Activated T-cell treated with anti-CD3 and anti-CD28 coated beads, Interleukin-2, amount 50 U/mL, for 72 hours (primary cell): Measurements from ENCODE around the gene SGCD. TPM values are rescaled to one million over a fixed set of nuclear protein-coding genes. Genes with fewer than 3 reads are reported as not detected.
"Not testable (repeated sequence)": the region's sequence is repeated elsewhere in the genome, so short reads cannot be mapped to it uniquely, and the experiment has no call there.

ENCODE experiments used
- ATAC-seq, 2 donors: fragments of 150-1000 bp; cut with Tn5 transposase; replicated peaks in 1 of 2; 2 replicates each; pipeline ENCODE4 v1.10.0; 2021; ENCODE audit warnings: moderate library complexity in 2 of 2, mild to moderate bottlenecking in 1 of 2
- DNase-seq, 2 donors: peaks; one replicate each; pipeline ENCODE4 v3.0.0; 2021 to 2022; ENCODE audit warnings: mixed read lengths in 1 of 2
- H3K27ac Mint-ChIP-seq: one replicate; pipeline ENCODE4 v1.8.0; 2022; ENCODE audit warnings: mild to moderate bottlenecking, moderate library complexity, mixed read lengths
- H3K27me3 Mint-ChIP-seq: one replicate; pipeline ENCODE4 v1.8.0; 2022; ENCODE audit warnings: low read depth, mixed read lengths
- H3K36me3 Mint-ChIP-seq, 2 donors: one replicate each; pipeline ENCODE4 v1.8.0; 2022; ENCODE audit warnings: mixed read lengths in 2 of 2, mild to moderate bottlenecking in 1 of 2; ENCODE audit not compliant: insufficient read depth in 2 of 2
- H3K4me1 Mint-ChIP-seq: one replicate; pipeline ENCODE4 v1.8.0; 2022; ENCODE audit warnings: low read depth, mixed read lengths
- H3K4me3 Mint-ChIP-seq, 2 donors: one replicate each; pipeline ENCODE4 v1.8.0; 2022; ENCODE audit warnings: mild to moderate bottlenecking in 2 of 2, mixed read lengths in 2 of 2, moderate library complexity in 2 of 2
- H3K9me3 Mint-ChIP-seq, 2 donors: one replicate each; pipeline ENCODE4 v1.8.0; 2022; ENCODE audit warnings: mixed read lengths in 2 of 2
- total RNA-seq, 2 donors: library from RNA; stranded (reverse); gene quantifications; one replicate each; pipeline ENCODE4 v1.2.3, GENCODE V29; 2022

The SGCD gene
- total RNA-seq, 2 donors from 2014 or later: 0.07 TPM; not detected in 1

DNA sequence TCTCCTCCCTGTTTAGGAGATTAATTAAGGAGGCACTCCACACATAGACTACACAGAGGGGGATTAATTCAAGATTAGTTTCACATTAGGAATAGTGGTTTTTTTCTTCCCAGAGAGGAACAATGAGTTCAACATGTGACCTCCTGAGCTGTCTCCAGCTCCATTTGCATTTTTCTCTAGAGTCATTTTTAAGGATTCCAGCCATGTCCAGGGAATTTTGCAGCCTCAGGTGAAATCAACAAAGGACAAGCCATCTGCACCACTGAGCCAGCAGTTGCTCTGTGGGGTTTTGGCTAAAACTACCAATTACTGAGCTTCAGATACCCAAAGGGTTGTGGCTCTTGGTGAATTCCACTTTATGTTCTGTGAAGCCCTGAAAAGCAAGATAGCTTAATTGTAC lies 264.7 kb downstream of the SGCD start:
- Mint-ChIP-seq H3K36me3 (no peaks in the 10 kb centered on the region), H3K27me3 (peaks cover 43% of the 10 kb centered on the region), H3K27ac (no peak overlapping the region), H3K4me1 (no peaks in the 10 kb centered on the region), H3K9me3 (no peaks in the 10 kb centered on the region), H3K4me3 (no peak overlapping the region)
- no peak for DNase-seq
- ATAC-seq: no peak

DNA sequence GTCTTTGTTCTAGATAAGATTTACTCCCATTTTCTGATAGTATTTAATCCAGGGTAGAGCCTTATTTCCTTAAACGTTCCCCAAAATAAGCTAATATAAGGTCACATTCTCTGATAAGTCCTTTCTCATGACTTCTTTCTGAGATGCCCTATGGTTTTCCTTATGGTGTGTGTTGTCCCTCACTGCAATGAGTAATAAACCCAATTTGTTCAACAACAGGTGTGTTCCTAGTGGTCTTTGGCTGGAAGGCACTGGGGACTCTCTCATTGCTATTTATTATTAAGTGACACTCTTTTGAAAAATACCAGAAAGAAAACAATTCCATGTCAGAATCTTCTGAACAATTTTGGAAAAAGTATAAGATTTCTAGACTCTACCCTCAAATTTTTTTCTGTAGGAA lies 266.6 kb downstream of the SGCD start:
- Mint-ChIP-seq H3K9me3 (no peaks in the 10 kb centered on the region), H3K27ac (no peak overlapping the region), H3K36me3 (no peaks in the 10 kb centered on the region), H3K4me3 (no peak overlapping the region), H3K27me3 (peaks cover 29% of the 10 kb centered on the region), H3K4me1 (no peaks in the 10 kb centered on the region)
- no peak for DNase-seq
- ATAC-seq: no peak

DNA sequence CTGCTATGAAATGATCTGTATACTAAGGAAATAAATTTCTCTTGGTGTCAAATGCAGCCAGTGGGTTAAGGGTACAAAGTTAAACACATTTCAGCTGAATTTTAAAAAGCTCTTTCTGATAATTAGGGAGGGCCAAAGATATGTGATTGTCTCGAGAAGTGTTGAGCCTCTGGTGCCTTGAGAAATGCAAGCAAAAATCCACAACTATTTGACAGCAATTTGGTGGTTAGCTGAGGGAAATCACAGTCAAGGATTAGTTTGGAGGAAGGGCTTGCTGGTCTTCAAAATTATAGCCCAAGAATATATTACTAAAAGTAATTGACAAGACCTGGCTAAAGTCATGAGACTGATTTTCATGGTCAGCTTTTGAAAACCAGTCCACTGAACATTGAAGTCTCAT lies 267.4 kb downstream of the SGCD start:
- no peak overlapping the region for H3K27ac Mint-ChIP-seq
- H3K4me1 Mint-ChIP-seq: no peaks in the 10 kb centered on the region
- H3K36me3 Mint-ChIP-seq: no peaks in the 10 kb centered on the region
- H3K9me3 Mint-ChIP-seq: no peaks in the 10 kb centered on the region
- no peak overlapping the region for H3K4me3 Mint-ChIP-seq
- no peak for ATAC-seq
- no peak for DNase-seq
- peaks cover 23% of the 10 kb centered on the region for H3K27me3 Mint-ChIP-seq

DNA sequence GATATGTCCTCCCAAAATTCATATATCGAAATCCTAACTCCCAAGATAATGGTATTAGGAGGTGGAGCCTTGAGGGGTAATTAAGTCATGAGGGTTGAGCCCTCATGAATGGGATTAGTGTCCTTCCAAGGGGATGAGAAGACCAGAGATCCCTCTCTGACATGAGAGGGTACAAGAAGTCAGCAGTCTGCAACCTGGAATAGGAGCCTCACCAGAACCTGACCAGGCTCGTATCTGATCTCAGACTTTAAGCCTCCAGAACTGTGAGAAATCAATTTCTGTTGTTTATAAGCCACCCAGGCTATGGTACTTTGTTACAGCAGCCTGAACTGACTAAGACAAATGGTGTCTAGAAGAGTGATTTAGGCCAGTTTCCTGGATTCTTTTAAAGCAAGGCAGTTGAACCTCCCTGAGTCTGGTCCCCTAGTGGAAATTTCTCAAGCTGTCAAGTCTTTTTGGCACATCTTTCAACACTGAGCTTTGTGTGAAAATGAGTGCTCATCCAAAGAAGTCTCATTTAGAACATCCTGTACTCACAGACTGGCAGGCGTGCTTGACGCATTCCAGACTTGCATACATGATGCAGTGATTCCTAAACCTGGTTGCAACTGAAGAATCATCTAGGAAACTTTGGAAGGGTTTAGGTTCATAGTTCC lies 268.3 kb downstream of the SGCD start:
- Mint-ChIP-seq H3K4me1 (no peaks in the 10 kb centered on the region), H3K36me3 (no peaks in the 10 kb centered on the region), H3K4me3 (no peak overlapping the region), H3K27ac (no peak overlapping the region), H3K9me3 (no peaks in the 10 kb centered on the region), H3K27me3 (peaks cover 23% of the 10 kb centered on the region)
- ATAC-seq: no peak
- DNase-seq: no peak

DNA sequence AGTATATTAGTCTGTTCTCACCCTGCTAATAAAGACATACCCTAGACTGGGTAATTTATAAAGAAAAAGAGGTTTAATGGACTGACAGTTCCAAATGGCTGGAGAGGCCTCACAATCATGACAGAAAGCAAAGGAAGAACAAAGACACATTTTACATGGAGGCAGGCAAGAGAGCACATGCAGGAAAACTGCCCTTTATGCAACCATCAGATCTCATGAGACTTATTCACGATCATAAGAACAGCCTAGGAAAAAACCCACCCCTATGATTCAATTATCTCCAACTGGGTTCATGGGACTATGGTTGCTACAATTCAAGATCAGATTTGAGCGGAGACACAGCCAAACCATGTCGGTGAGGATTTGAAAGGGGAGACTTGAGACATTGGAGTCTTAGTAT lies 270.3 kb downstream of the SGCD start:
- no peak overlapping the region for H3K27ac Mint-ChIP-seq
- H3K36me3 Mint-ChIP-seq: peaks cover 2% of the 10 kb centered on the region in 2 donors
- H3K4me1 Mint-ChIP-seq: no peaks in the 10 kb centered on the region
- H3K4me3 Mint-ChIP-seq: no peak overlapping the region
- ATAC-seq: no peak
- no peak for DNase-seq
- H3K27me3 Mint-ChIP-seq: peaks cover 9% of the 10 kb centered on the region
- peaks cover under 1 to 3% of the 10 kb centered on the region in 2 donors for H3K9me3 Mint-ChIP-seq

DNA sequence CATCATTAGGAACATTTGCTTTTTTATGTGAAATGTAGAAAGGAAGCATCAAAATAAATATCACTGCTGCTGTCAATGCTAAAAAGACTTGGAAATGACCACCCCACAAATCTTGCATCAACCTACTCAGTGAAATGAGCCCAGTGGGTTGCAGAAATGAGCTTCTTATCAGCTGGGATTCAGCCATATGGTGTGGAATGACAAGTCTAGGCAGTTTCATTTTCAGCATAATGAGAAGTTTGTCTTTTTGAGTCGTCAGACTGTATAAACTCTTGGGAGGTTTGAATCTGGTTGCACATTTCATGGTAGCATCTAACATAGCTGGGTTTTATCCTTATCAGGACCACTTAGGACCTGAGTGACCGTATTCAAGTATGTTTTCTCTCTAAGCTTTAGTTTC lies 272.0 kb downstream of the SGCD start:
- no peak for DNase-seq
- no peak for ATAC-seq
- H3K4me3 Mint-ChIP-seq: no peak overlapping the region
- H3K36me3 Mint-ChIP-seq: peaks cover 2% of the 10 kb centered on the region in 2 donors
- peaks cover 3 to 5% of the 10 kb centered on the region in 2 donors for H3K9me3 Mint-ChIP-seq
- H3K27me3 Mint-ChIP-seq: no peaks in the 10 kb centered on the region
- no peak overlapping the region for H3K27ac Mint-ChIP-seq
- no peaks in the 10 kb centered on the region for H3K4me1 Mint-ChIP-seq

DNA sequence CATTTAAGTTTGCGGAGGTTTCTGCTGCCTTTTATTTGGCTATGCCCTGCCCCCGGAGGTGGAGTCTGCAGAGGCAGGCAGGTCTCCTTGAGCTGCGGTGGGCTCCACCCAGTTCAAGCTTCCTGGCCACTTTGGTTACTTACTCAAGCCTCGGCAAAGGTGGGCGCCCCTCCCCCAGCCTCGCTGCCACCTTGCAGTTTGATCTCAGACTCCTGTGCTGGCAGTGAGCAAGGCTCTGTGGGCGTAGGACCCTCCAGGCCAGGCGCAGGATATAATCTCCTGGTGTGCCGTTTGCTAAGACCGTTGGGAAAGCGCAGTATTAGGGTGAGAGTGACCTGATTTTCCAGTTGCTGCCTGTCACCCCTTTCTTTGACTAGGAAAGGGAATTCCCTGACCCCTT lies 283.6 kb downstream of the SGCD start:
- H3K36me3 Mint-ChIP-seq, H3K9me3 Mint-ChIP-seq, DNase-seq, H3K4me1 Mint-ChIP-seq, ATAC-seq, H3K4me3 Mint-ChIP-seq, H3K27ac Mint-ChIP-seq, H3K27me3 Mint-ChIP-seq: not testable (repeated sequence)

DNA sequence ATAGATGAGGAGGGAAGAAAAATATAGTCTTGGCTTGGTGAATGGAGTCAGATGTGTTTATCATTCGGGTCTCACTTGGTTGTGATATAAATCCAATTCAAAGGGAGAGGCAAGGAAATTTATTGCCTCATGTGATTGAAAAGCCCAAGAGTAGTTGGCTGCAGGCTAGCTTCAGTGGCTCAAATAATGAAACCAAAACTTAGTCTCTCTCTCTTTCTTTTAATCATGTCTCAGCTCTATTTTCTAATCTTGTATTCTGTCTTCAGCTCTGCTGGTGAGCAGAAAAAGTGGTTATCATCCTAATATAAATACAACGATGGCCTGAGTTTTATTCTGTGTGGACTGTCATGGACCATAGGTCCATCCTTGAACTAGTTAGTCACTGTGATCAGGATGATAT lies 288.9 kb downstream of the SGCD start:
- no peak for ATAC-seq
- Mint-ChIP-seq H3K4me1 (no peaks in the 10 kb centered on the region), H3K4me3 (no peak overlapping the region), H3K9me3 (peaks cover 0 to 4% of the 10 kb centered on the region in 2 donors), H3K27me3 (peaks cover 14% of the 10 kb centered on the region), H3K36me3 (peaks cover 3 to 5% of the 10 kb centered on the region in 2 donors), H3K27ac (no peak overlapping the region)
- DNase-seq: no peak

DNA sequence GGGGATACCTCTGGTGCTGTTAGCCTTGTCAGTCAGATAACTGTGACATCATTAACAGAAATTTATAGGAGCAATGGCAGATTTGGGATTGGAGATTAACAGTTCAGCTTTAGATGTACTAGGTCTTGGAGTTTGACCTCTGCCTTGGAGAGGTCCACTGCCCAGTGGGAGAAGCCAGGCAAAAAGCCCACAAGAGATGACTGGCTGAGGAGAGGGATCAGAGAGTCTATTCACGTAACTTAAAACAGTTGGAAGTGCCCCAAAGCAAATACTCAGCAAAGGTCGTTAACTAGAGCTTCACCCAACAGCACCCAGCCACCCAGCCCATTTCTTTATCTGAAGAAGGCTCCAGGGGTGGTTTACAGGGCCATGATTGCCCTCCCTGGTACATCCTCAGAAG lies 290.5 kb downstream of the SGCD start:
- Mint-ChIP-seq H3K9me3 (no peaks in the 10 kb centered on the region), H3K4me1 (no peaks in the 10 kb centered on the region), H3K27ac (no peak overlapping the region), H3K27me3 (peaks cover 14% of the 10 kb centered on the region), H3K36me3 (no peaks in the 10 kb centered on the region), H3K4me3 (no peak overlapping the region)
- DNase-seq: no peak
- no peak for ATAC-seq

DNA sequence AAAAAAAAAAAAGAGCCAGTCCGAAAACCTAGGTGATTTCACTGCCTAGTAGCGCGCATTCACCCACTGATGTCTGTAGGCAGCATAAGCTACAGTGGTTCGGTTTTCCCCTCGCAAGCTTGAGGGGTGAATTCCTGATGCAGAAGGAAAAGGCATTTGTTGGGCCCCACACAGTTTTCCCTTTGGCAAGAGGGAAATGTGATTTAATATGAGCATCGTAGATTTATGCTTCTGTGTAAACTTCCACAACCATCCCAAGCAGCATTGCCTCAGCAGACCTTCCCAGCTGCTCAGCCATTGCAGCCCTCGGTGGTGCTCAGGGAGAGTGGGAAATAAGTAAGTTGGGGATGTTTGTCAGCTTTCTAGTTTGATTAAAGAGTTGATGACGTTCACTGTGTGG lies 291.6 kb downstream of the SGCD start:
- Mint-ChIP-seq H3K27me3 (peaks cover 14% of the 10 kb centered on the region), H3K4me1 (no peaks in the 10 kb centered on the region), H3K36me3 (no peaks in the 10 kb centered on the region), H3K27ac (no peak overlapping the region), H3K9me3 (no peaks in the 10 kb centered on the region), H3K4me3 (no peak overlapping the region)
- no peak for DNase-seq
- no peak for ATAC-seq

DNA sequence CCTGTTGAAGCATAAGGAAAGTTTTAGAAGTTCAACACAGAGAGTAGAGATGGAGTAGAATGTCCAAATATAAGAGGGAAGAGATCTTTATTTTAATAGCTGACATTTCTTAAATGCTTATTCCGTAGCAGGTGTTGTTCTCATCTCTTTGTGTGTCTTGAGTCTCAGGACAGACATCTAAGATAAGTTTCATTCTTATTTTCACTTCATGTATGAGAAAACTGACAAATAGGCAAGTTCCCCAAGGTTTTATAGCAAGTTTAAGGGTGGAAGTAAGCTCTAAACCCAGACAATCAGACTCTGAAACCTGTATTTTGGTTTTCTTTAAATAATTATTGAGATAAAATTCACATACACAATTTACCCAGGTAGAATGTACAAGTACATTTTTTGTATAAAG lies 294.8 kb downstream of the SGCD start:
- Mint-ChIP-seq H3K4me1 (no peaks in the 10 kb centered on the region), H3K4me3 (no peak overlapping the region), H3K27ac (no peak overlapping the region), H3K36me3 (no peaks in the 10 kb centered on the region), H3K9me3 (no peaks in the 10 kb centered on the region), H3K27me3 (peaks cover 7% of the 10 kb centered on the region)
- no peak for ATAC-seq
- no peak for DNase-seq

DNA sequence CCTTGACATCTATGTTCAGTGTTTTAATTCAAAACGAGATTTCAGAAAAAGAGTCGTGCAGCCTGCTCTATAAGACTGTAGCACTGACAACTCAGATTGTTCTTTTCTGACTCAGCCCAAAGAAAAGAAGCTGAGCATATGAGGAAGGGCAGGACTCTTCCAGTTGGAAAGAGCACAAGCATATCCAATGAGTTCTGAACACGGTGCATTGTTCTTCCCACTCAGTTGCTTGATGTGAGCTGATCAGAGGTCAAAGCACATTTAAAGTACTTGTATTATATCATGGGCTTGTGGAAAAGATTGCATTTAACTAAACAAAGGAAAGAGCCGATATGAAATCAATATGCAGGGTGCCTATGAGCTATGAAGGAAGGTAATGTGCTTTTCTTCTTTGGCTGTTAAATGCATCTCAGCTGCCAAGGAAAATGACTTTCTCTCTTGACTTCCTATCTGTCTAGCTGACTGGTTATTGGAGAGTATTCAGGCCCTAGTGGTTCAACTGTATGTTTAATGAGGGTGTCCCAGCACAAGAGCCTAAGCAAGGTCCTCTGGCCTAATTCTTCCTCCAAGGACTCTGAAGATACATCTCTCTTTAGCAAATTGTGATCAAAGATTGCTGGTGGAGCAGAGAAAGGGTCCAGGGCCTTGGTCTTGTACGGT lies 296.5 kb downstream of the SGCD start:
- no peak overlapping the region for H3K27ac Mint-ChIP-seq
- no peak for ATAC-seq
- H3K4me1 Mint-ChIP-seq: no peaks in the 10 kb centered on the region
- H3K9me3 Mint-ChIP-seq: no peaks in the 10 kb centered on the region
- no peaks in the 10 kb centered on the region for H3K27me3 Mint-ChIP-seq
- DNase-seq: no peak
- H3K36me3 Mint-ChIP-seq: no peaks in the 10 kb centered on the region
- no peak overlapping the region for H3K4me3 Mint-ChIP-seq

DNA sequence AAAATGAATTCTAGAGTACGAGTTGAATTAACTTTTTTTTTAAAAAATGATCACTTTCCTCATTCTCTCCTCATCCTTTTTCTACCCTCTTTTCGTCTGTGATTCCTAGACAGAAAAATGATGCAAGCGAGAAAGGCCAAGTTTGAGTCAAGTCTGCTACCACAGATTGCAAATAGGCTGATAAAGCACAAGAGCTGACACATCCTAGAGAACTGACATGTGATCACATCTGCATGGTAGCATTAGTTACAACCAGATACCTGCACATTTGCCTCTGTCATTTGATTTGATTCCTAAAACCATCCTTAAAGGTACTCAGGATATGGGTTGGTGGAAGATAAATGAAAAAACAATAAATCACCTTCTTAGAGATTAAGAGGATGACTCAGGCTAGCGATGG lies 297.7 kb downstream of the SGCD start:
- no peak overlapping the region for H3K4me3 Mint-ChIP-seq
- no peaks in the 10 kb centered on the region for H3K4me1 Mint-ChIP-seq
- DNase-seq (no peak), ATAC-seq (no peak)
- H3K9me3 Mint-ChIP-seq: no peaks in the 10 kb centered on the region
- no peaks in the 10 kb centered on the region for H3K36me3 Mint-ChIP-seq
- no peaks in the 10 kb centered on the region for H3K27me3 Mint-ChIP-seq
- H3K27ac Mint-ChIP-seq: no peak overlapping the region

DNA sequence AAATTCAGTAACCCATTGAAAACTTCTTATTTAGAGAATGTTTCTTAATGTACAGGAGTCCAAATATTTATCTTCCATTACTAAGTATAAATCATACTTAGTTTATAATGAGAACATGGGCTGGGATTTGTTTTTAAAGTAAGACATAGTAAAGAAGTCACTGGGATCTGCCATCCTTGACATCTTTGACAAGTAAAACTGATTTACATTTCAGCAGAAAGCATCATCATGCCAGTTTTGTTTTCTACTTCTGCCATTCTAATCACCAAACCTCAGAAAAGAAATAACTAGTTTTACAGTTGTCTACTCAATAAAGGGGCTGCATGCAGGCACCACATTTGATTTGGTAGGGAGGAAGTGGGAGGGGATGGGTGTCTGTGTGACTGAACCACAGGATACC lies 301.5 kb downstream of the SGCD start:
- no peaks in the 10 kb centered on the region for H3K36me3 Mint-ChIP-seq
- DNase-seq: no peak

More for the DNA sequence above, 301.5 kb downstream of the SGCD start:
- Mint-ChIP-seq H3K27ac (no peak overlapping the region), H3K9me3 (no peaks in the 10 kb centered on the region), H3K4me1 (no peaks in the 10 kb centered on the region), H3K27me3 (no peaks in the 10 kb centered on the region), H3K4me3 (no peak overlapping the region)
- ATAC-seq: no peak
